ENCODE measurements around the gene GRID1.

- TF ChIP-seq, protein P1, sequence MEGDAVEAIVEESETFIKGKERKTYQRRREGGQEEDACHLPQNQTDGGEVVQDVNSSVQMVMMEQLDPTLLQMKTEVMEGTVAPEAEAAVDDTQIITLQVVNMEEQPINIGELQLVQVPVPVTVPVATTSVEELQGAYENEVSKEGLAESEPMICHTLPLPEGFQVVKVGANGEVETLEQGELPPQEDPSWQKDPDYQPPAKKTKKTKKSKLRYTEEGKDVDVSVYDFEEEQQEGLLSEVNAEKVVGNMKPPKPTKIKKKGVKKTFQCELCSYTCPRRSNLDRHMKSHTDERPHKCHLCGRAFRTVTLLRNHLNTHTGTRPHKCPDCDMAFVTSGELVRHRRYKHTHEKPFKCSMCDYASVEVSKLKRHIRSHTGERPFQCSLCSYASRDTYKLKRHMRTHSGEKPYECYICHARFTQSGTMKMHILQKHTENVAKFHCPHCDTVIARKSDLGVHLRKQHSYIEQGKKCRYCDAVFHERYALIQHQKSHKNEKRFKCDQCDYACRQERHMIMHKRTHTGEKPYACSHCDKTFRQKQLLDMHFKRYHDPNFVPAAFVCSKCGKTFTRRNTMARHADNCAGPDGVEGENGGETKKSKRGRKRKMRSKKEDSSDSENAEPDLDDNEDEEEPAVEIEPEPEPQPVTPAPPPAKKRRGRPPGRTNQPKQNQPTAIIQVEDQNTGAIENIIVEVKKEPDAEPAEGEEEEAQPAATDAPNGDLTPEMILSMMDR (IDR thresholded peaks at IDR 0.05) = no peak
- no peak for TF ChIP-seq POLR2A (IDR thresholded peaks at IDR 0.05)
These were observed 161.0 kb downstream of the GRID1 start for GRCh38 chr10:86205306-86206239.
